ENCODE results near the gene IL17B. TPM values are rescaled to one million over a fixed set of nuclear protein-coding genes. Genes with fewer than 3 reads are reported as not detected.

IL17B gene
- total and polyA plus RNA-seq, 2 donors (not counting 3 experiments of a cell fraction or from before 2014, with no cell fraction given) = not detected

- Histone ChIP-seq H3K9me1 (replicated peaks; ENCODE audit: control insufficient read depth, extremely low read depth, insufficient read depth, low read length) (no peaks in the 10 kb centered on the region), H3K27ac (ENCODE audit: insufficient read depth, low read depth, low read length) (no peak overlapping the region), H3K4me1 (ENCODE audit: control insufficient read depth, extremely low read depth, insufficient read depth, low read length) (peaks cover 50% of the 10 kb centered on the region), H3K27me3 (ENCODE audit: control insufficient read depth in 2 of 2, insufficient read depth in 2 of 2, low read length in 2 of 2) (no peaks in the 10 kb centered on the region), H3K9me3 (replicated peaks; ENCODE audit: control insufficient read depth, insufficient read depth, low read length) (no peaks in the 10 kb centered on the region), H3K4me2 (ENCODE audit: insufficient read depth, low read length) (no peak overlapping the region), H2AFZ (ENCODE audit: low read depth, low read length) (no peak overlapping the region), H4K20me1 (replicated peaks; ENCODE audit: control insufficient read depth, extremely low read depth, insufficient read depth, low read length) (no peaks in the 10 kb centered on the region), H3K36me3 (ENCODE audit: control insufficient read depth in 2 of 2, extremely low read depth in 1 of 2, insufficient read depth in 2 of 2, low read length in 2 of 2) (peaks cover 2 to 3% of the 10 kb centered on the region in 2 experiments), H3K9ac (replicated peaks; ENCODE audit: extremely low read depth, insufficient read depth, low read length) (no peak overlapping the region), H3K79me2 (ENCODE audit: control insufficient read depth, insufficient read depth, low read length) (no peaks in the 10 kb centered on the region), H3K4me3 (replicated peaks in 1 of 3; ENCODE audit: insufficient read depth in 1 of 3, low read depth in 1 of 3, low read length in 3 of 3) (no peak overlapping the region)
- intact Hi-C loops (cut with micrococcal nuclease) = no loop called here
- ChIA-PET CTCF (interaction anchor here (1.1 to 2.2 kb wide), 6 partner anchors 8 to 56 kb away, joined by 3 to 8 read pairs (median 5); no protein-coding TSS in a partner anchor), POLR2A (no interaction called here)
- DNase-seq (ENCODE audit: low read depth, low spot score) (no peak), FAIRE-seq (no peak)
- dilution Hi-C loops (cut with MboI; ENCODE audit: extremely low pct_ligation_motif_present, low sequenced_read_pairs) = no loop called here
- no TSS peak for BruUV-seq (replicated peaks)
- TF ChIP-seq MYC (IDR thresholded peaks at IDR 0.05; ENCODE audit: low read depth, low read length) = no peak
- TF ChIP-seq POLR2AphosphoS5 (IDR thresholded peaks at IDR 0.05; ENCODE audit: insufficient read depth, low read depth, low read length) = no peak
- no peak for TF ChIP-seq EZH2 (IDR thresholded peaks at IDR 0.05; ENCODE audit: borderline replicate concordance, low read depth, low read length, severe bottlenecking)
- TF ChIP-seq POLR2A (IDR thresholded peaks at IDR 0.05; ENCODE audit: low read depth, low read length) = no peak
- TF ChIP-seq GATA2 (IDR thresholded peaks at IDR 0.05; ENCODE audit: insufficient read depth, insufficient read length, low read depth, low read length) = no peak
- TF ChIP-seq FOS (IDR thresholded peaks at IDR 0.05; ENCODE audit: borderline replicate concordance, insufficient read depth, low read length) = no peak
- TF ChIP-seq, protein P1, sequence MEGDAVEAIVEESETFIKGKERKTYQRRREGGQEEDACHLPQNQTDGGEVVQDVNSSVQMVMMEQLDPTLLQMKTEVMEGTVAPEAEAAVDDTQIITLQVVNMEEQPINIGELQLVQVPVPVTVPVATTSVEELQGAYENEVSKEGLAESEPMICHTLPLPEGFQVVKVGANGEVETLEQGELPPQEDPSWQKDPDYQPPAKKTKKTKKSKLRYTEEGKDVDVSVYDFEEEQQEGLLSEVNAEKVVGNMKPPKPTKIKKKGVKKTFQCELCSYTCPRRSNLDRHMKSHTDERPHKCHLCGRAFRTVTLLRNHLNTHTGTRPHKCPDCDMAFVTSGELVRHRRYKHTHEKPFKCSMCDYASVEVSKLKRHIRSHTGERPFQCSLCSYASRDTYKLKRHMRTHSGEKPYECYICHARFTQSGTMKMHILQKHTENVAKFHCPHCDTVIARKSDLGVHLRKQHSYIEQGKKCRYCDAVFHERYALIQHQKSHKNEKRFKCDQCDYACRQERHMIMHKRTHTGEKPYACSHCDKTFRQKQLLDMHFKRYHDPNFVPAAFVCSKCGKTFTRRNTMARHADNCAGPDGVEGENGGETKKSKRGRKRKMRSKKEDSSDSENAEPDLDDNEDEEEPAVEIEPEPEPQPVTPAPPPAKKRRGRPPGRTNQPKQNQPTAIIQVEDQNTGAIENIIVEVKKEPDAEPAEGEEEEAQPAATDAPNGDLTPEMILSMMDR (IDR thresholded peaks at IDR 0.05; ENCODE audit: extremely low read depth in 1 of 2, insufficient read depth in 1 of 2, low read depth in 1 of 2, low read length in 2 of 2) = no peak
- TF ChIP-seq, protein P2, sequence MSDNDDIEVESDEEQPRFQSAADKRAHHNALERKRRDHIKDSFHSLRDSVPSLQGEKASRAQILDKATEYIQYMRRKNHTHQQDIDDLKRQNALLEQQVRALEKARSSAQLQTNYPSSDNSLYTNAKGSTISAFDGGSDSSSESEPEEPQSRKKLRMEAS (IDR thresholded peaks at IDR 0.05; ENCODE audit: insufficient read depth, insufficient read length) = no peak
- TF ChIP-seq JUN (IDR thresholded peaks at IDR 0.05; ENCODE audit: borderline replicate concordance, insufficient read depth, insufficient read length, low read depth) = no peak
These were observed 53.8 kb downstream of the IL17B start for GRCh38 chr5:149325166-149325735.

Measured in endothelial cell of umbilical vein (primary cell).